Left cardiac atrium (tissue), 4 donors: ENCODE results near the gene PCGF6. TPM values are rescaled to one million over a fixed set of nuclear protein-coding genes. Genes with fewer than 3 reads are reported as not detected.

Experiments
- ATAC-seq, 2 donors: fragments of 200-7000 bp; cut with Tn5 transposase; one replicate each; pipeline ENCODE4 v1.9.1; 2020; ENCODE audit warnings: mild to moderate bottlenecking in 2 of 2, moderate library complexity in 2 of 2
- DNase-seq: peaks from one replicate; pipeline ENCODE4 v3.0.0-alpha.2; 2020
- intact Hi-C, 2 donors: fragments of 100-400 bp; cut with DNase I; formaldehyde crosslinking; loops; one replicate each; pipeline versions ENCODE4 v1.14.1 to v1.15.1; 2022 to 2023
- total RNA-seq, 2 donors: library from RNA; stranded (reverse); fragmentation: NEBNext Ultra II Directional; extraction: Animal tissue kit (Norgen Biotek cat#: 25700); gene quantifications; one replicate each; pipeline ENCODE4 v1.2.1, GENCODE V29; 2021
- donor health status: DM: no; HTN: yes; CAD: no.
- donor health status: DM: no; HTN: yes; CAD: no; lungs with severe emphysema.
- donor health status: DM: yes; HTN: yes; CAD: no.
- donor health status: Dilated cardiomyopathy.

Gene PCGF6
- total RNA-seq, 2 donors from 2014 or later = 5.7 to 7.9 TPM

GRCh38 chr10:103333934-103334520 is 16.9 kb downstream of the PCGF6 start:
- intact Hi-C loops = no loop called here
- no peak for ATAC-seq
- DNase-seq = no peak

DNA sequence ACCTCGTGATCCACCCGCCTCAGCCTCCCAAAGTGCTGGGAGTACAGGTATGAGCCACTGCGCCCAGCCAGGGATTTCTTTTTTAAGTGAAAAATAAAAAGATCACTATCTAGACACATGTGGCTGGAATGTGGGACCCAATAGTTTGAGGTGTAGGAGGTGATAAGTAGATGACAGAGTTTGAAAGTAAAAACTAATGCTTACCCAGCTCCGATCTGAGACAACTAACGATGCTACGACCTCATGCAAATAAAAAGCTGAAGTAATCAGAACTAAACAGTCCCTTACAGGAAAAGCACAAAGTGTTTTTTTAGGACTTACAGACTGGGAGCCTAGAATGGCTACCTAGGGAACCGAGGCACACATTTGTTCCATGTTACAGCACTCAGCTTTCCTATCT is 23.0 kb downstream of the PCGF6 start:
- intact Hi-C loops = no loop called here
- no peak for ATAC-seq
- no peak for DNase-seq

- intact Hi-C loops = no loop called here
- DNase-seq = no peak
- ATAC-seq = no peak
Observed at GRCh38 chr10:103316087-103316486, 34.9 kb downstream of the PCGF6 start.

DNA sequence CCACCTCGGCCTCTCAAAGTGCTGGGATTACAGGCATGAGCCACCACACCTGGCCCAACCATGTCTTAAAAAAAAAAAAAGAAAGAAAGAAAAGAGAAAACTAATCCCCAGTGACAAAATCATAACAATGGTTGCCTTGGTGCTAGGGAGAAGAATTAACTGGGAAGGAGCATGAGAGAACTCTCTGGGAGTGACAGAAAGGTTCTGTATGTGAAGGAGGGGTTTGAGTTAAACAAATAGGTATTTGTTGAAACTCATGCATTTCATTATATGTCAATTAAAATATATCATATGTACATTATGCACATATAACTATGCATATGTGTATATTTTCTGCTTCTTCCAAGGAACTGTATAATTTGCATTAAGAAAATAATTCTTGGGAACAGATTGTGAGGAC is 40.7 kb downstream of the PCGF6 start:
- ATAC-seq = no peak

GRCh38 chr10:103307594-103307993 is 43.3 kb downstream of the PCGF6 start:
- no peak for ATAC-seq
- intact Hi-C loops = no loop called here

More for the DNA sequence above, 40.7 kb downstream of the PCGF6 start:
- DNase-seq = no peak
- intact Hi-C loops = no loop called here

DNA sequence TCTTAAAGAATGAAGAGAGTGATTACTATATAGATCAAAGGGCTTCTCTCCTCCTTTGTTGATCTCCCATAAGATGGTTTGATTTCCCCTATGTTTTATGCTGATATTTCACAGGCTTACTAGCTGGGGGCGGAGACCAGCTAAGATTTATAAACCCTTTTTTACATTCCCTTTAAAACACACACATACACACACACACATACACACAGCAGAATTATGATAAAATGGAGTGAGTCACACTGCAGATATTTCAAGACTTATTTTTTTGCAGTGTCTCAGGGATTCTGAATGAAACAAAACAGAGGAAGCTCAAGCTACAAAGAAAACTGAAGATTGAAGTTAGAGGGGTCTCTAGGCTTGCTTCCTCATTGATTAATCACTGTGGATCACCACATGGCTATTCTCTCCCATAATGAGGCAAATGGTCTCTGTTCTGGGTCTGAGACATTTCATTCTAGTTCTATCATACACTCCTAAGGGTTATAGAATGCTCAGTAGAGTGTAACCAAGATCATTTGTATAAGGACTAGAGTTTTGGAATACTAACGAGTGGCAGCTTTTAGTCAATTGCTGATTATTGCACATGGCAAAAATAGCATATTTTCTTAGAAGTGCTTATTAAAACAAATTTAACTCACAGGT is 55.4 kb downstream of the PCGF6 start:
- no peak for DNase-seq
- peak in 1 of 2 donors; percentile 50 for ATAC-seq
- intact Hi-C loops = no loop called here

More at GRCh38 chr10:103307594-103307993, 43.3 kb downstream of the PCGF6 start:
- DNase-seq = no peak

- intact Hi-C loops = no loop called here
- DNase-seq = no peak
- ATAC-seq = no peak
Observed at GRCh38 chr10:103291588-103291987, 59.4 kb downstream of the PCGF6 start.

DNA sequence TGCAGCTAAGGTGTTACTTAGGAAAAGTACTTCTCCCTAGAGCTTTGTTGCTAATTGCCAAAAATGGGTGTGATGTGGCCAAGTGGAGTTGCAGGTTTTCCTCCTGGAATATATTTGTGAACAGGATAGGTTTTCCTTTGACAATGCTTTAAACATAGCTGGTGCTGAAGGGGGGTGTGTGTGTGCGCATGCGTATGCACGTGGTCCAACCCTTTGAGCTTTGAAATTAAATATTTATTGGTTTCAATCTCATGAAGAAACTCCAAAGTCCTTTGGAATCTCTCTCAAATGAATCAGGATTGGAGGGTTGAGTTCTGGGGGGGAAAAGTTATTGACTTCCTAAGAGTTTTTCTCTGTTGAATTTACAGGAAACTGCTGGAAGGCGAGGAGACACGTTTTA is 62.9 kb downstream of the PCGF6 start:
- ATAC-seq (no peak), DNase-seq (no peak)
- intact Hi-C loops = no loop called here

DNA sequence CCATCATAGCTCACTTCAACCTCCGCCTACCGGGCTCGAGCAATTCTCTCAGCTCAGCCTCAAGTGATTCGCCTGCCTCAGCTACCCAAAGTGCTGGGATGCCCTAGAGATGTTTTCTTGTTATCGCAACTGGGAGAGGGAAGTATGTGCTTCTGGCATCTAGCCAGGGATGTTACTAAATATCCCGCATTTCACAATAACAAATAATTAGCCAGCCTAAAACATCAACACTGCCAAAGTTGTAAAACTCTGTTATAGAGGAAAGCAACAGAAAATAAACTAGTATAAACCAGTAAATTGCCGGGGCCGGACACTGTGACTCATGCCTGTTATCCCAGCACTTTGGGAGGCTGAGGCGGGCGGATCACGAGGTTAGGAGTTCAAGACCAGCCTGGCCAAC is 66.8 kb downstream of the PCGF6 start:
- DNase-seq = no peak
- peak; percentile 19 to 87 for ATAC-seq
- intact Hi-C loops = no loop called here

- intact Hi-C loops = no loop called here
- no peak for DNase-seq
- peak in 1 of 2 donors; percentile 27 for ATAC-seq
Observed at GRCh38 chr10:103282961-103283360, 68.0 kb downstream of the PCGF6 start.

GRCh38 chr10:103281753-103282152 is 69.2 kb downstream of the PCGF6 start:
- ATAC-seq (no peak), DNase-seq (no peak)
- intact Hi-C loops = no loop called here

GRCh38 chr10:103280506-103280905 is 70.4 kb downstream of the PCGF6 start:
- DNase-seq (no peak), ATAC-seq (no peak)
- intact Hi-C loops = no loop called here

- no peak for ATAC-seq
- intact Hi-C loops = no loop called here
- DNase-seq = no peak
Observed at GRCh38 chr10:103280031-103280430, 70.9 kb downstream of the PCGF6 start.

GRCh38 chr10:103278862-103279298 is 72.1 kb downstream of the PCGF6 start:
- ATAC-seq = no peak
- intact Hi-C loops = no loop called here
- peak; percentile 60 for DNase-seq

- intact Hi-C loops = no loop called here
Observed at GRCh38 chr10:103278537-103278823, 72.5 kb downstream of the PCGF6 start.

GRCh38 chr10:103277713-103278536 is 73.0 kb downstream of the PCGF6 start:
- no peak for ATAC-seq
- intact Hi-C loops = no loop called here
- no peak for DNase-seq

More at GRCh38 chr10:103278537-103278823, 72.5 kb downstream of the PCGF6 start:
- ATAC-seq (no peak), DNase-seq (no peak)

DNA sequence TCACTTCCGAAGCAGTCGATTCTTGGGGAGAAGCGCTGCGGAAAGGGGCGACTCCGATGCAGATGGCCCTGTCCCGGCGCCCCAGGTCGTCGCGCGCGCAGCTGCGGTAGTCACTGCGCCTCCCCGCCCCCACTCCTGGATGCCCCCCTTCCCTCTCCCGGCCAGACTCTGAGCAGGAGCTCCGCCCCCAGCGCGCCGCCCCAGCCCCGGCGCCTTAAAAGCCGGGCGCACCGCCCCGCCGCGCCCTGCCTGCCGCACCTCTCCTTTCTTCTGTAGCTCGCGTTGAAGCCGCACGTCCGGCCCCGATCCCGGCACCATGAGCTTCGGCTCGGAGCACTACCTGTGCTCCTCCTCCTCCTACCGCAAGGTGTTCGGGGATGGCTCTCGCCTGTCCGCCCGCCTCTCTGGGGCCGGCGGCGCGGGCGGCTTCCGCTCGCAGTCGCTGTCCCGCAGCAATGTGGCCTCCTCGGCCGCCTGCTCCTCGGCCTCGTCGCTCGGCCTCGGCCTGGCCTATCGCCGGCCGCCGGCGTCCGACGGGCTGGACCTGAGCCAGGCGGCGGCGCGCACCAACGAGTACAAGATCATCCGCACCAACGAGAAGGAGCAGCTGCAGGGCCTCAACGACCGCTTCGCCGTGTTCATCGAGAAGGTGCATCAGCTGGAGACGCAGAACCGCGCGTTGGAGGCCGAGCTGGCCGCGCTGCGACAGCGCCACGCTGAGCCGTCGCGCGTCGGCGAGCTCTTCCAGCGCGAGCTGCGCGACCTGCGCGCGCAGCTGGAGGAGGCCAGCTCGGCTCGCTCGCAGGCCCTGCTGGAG is 73.8 kb downstream of the PCGF6 start, which contains the start of gene INA:
Gene INA (plus strand): TSS at position 243 of the 817 bp plus-strand sequence. CDS start 74 bp downstream, at position 317.
- intact Hi-C loops = no loop called here
- ATAC-seq (no peak), DNase-seq (no peak)

GRCh38 chr10:103276251-103276895 is 74.6 kb downstream of the PCGF6 start:
- no peak for ATAC-seq
- intact Hi-C loops = no loop called here
- no peak for DNase-seq

DNA sequence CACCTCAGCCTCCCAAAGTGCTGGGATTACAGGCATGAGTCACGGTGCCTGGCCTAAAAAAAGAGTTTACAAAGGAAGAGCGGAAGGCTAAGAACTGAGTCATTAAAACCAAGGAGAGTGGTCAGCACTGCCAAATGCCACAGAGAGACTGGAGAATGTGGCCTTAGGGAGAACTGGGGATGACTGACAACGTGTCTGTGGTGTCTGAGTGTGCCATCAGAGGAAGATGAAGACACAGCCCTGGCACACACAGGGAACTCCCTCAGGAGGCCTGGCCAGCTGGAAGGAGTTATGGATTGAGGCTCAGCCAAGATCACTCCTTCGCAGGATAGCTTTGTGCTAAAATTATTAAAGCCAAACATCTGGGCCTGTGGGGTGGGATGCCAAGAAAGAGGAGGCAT is 77.9 kb downstream of the PCGF6 start:
- intact Hi-C loops = no loop called here
- DNase-seq (peak; percentile 34), ATAC-seq (peak; percentile 86 to 92)
